WTC11 (cell line): ENCODE results near the gene NOTCH4. TPM values are rescaled to one million over a fixed set of nuclear protein-coding genes. Genes with fewer than 3 reads are reported as not detected.
A peak's percentile ranks its signal among the peaks of the same experiment; 100 is the strongest.

ENCODE experiments used
- ATAC-seq: fragments of 200-7000 bp; cut with Tn5 transposase; 2 replicates; pipeline ENCODE4 v1.10.0; 2021; ENCODE audit warnings: mild to moderate bottlenecking, moderate library complexity
- CTCF ChIA-PET: fragments of 300-600 bp; sonication (Branson Sonifier 250); formaldehyde crosslinking; loops from one replicate; lab custom pipeline; 2021; ENCODE audit warnings: antibody characterized with exemption; lab: Charles Lee
- POLR2A ChIA-PET: fragments of 350-600 bp; sonication (Branson Sonifier 250); formaldehyde crosslinking; loops from one replicate; lab custom pipeline; 2021; ENCODE audit warnings: antibody characterized with exemption; lab: Charles Lee
- DNase-seq: peaks from one replicate; pipeline ENCODE4 v3.0.0; 2021; ENCODE audit warnings: low spot score
- H3K27ac Mint-ChIP-seq: 2 replicates; pipeline ENCODE4 v1.8.0; 2021; ENCODE audit warnings: mixed read lengths
- H3K27me3 Mint-ChIP-seq: 2 replicates; pipeline ENCODE4 v1.8.0; 2021; ENCODE audit warnings: low read depth, mild to moderate bottlenecking, moderate library complexity, mixed read lengths
- H3K36me3 Mint-ChIP-seq: 2 replicates; pipeline ENCODE4 v1.8.0; 2021; ENCODE audit warnings: mixed read lengths
- H3K4me1 Mint-ChIP-seq: 2 replicates; pipeline ENCODE4 v1.8.0; 2022; ENCODE audit warnings: mixed read lengths
- H3K4me3 Mint-ChIP-seq: 2 replicates; pipeline ENCODE4 v1.8.0; 2021; ENCODE audit warnings: mild to moderate bottlenecking, moderate library complexity, mixed read lengths
- H3K9me3 Mint-ChIP-seq: 2 replicates; pipeline ENCODE4 v1.8.0; 2021; ENCODE audit warnings: mixed read lengths
- MYBL2 ChIP-seq: sonication (generic); formaldehyde crosslinking; IDR thresholded peaks from 2 replicates; pipeline ENCODE4 v1.8.1; 2023; ENCODE audit warnings: mild to moderate bottlenecking, moderate library complexity, missing genetic modification reagents
- ZNF232 ChIP-seq: sonication (generic); formaldehyde crosslinking; IDR thresholded peaks from 2 replicates; pipeline ENCODE4 v1.8.0; 2022; ENCODE audit warnings: mild to moderate bottlenecking, missing genetic modification reagents
- total RNA-seq: library from RNA; stranded (reverse); gene quantifications from 3 replicates; pipeline ENCODE4 v1.2.3, GENCODE V29; 2021
- TF ChIP-seq, protein P1 (sequence below): sonication (generic); formaldehyde crosslinking; IDR thresholded peaks from 2 replicates; pipeline ENCODE4 v1.8.0; 2023; ENCODE audit warnings: missing genetic modification reagents, mild to moderate bottlenecking, borderline replicate concordance
- TF ChIP-seq, protein P2 (sequence below): sonication (generic); formaldehyde crosslinking; IDR thresholded peaks from 2 replicates; pipeline ENCODE4 v1.8.0; 2022; ENCODE audit warnings: mild to moderate bottlenecking, missing genetic modification reagents
- TF ChIP-seq, protein P3 (sequence below): fragments of 250-450 bp; sonication (Bioruptor Pico); IDR thresholded peaks from 2 replicates; pipeline ENCODE4 v1.9.0; 2021; ENCODE audit warnings: mild to moderate bottlenecking
- TF ChIP-seq, protein P4 (sequence below): fragments of 200-600 bp; IDR thresholded peaks from 2 replicates; pipeline ENCODE4 v1.8.0; 2022; ENCODE audit warnings: antibody characterized with exemption

Gene NOTCH4
- total RNA-seq, 1 experiment from 2014 or later: 2.6 TPM

DNA sequence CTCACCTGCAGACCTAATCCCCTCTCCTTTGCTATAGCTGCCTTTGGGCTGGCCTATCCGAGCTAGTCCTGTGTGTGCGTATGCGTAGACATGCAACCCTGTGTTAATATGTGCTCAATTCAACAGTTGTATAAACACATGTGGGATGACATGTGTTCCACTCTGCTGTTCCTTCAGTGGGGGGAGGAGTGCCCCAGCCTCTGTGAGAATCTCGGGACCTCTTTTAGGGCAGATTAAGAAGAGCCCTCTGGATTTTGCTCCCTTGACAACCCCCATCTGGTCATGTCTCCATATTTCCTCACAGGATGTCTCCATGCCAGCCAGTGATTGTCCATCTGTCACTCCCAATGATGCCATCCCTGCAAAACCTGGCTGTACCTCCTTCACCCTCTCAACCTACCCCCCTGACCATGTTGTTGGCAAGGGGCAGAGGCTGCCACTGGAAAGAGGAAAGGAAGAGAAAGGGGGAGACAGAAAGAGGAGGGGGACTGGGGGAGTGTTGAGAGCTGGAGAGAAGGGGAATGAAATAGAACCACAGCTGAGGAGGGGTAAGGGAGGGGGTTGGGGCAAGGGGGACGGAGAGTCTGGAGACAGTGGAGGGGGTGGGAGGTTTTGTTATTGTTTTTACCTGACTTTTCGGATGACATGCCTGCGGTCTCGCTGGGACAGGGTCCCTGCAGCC is 72.5 kb downstream of the NOTCH4 start:
- H3K27me3 Mint-ChIP-seq: peaks cover 59% of the 10 kb centered on the region
- H3K36me3 Mint-ChIP-seq: peaks cover 11% of the 10 kb centered on the region; the same call in 1 of the 2 replicates
- no peak overlapping the region for H3K27ac Mint-ChIP-seq
- ATAC-seq (no peak), DNase-seq (no peak)
- H3K9me3 Mint-ChIP-seq: no peaks in the 10 kb centered on the region
- TF ChIP-seq ZNF232 (CRISPR knock-in tag): no peak
- peaks cover 51% of the 10 kb centered on the region for H3K4me1 Mint-ChIP-seq
- H3K4me3 Mint-ChIP-seq: peak overlapping the region; percentile 71
- ChIA-PET CTCF (interaction anchor here (0.5 to 3.3 kb wide), 8 partner anchors 8 to 44 kb away, joined by 3 to 20 read pairs (median 4); partner anchors contain the start of genes FKBPL and PBX2), POLR2A (interaction anchor here (0.8 to 1.0 kb wide), 3 partner anchors 44 to 288 kb away, joined by 3 to 6 read pairs (median 4); no protein-coding TSS in a partner anchor)

DNA sequence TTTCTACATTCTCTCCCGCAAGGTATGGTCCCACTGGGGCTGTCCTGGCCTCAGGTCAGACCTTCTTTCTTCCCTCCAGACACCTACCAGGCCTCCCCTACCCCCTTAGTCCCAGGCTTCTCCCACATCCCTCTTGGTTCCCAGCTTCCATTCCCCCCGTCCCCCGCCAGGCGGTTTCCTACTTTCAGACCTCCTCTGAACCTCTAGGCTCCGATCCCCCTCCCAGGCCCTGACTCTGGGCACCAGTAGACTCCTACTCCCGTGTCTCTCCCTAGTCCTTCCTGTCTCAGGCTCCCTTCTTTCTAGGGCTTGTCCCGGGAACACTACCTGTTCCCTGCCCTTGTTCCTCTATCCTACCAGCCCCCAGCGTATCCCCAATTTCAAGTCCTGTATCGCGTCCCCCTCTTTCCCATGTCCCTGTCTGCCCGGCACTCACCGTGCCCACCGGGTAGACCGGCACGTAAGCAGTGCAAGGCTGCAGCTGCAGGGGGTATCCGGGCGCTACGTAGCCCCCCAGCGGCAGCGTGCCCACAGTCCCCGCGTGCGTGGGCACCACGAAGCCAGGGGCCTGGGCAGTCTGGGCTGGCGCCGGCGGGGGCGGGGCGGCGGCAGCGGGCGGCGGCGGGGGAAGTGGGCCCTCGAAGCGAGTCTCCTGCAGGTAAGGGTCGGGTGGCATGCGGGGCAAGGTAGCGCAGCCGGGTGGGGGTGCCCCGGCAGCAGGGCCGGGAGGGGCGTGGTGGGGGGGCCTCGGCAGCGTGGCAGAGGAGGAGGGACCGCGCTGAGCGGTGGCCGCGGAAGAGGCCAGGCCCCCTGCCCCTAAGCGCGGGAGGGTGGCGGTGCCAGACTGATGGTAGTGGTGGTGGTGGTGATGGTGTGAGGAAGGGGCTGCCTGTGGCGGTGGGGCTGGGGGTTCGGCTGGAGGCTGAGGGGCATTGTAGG is 73.7 kb downstream of the NOTCH4 start:
- H3K4me3 Mint-ChIP-seq: peak overlapping the region; percentile 95
- peak; percentile 68 for DNase-seq
- H3K4me1 Mint-ChIP-seq: peaks cover 57% of the 10 kb centered on the region
- ChIA-PET POLR2A (interaction anchor here (0.8 to 1.6 kb wide), 2 partner anchors 20 to 184 kb away, joined by 3 to 4 read pairs; partner anchors contain the start of gene FKBPL), CTCF (interaction anchor here (0.5 to 3.3 kb wide), 16 partner anchors 9 to 252 kb away, joined by 3 to 38 read pairs (median 6); partner anchors contain the start of genes ATF6B, EGFL8 and FKBPL)
- peak; percentile 8 for ATAC-seq
- TF ChIP-seq, protein P1, sequence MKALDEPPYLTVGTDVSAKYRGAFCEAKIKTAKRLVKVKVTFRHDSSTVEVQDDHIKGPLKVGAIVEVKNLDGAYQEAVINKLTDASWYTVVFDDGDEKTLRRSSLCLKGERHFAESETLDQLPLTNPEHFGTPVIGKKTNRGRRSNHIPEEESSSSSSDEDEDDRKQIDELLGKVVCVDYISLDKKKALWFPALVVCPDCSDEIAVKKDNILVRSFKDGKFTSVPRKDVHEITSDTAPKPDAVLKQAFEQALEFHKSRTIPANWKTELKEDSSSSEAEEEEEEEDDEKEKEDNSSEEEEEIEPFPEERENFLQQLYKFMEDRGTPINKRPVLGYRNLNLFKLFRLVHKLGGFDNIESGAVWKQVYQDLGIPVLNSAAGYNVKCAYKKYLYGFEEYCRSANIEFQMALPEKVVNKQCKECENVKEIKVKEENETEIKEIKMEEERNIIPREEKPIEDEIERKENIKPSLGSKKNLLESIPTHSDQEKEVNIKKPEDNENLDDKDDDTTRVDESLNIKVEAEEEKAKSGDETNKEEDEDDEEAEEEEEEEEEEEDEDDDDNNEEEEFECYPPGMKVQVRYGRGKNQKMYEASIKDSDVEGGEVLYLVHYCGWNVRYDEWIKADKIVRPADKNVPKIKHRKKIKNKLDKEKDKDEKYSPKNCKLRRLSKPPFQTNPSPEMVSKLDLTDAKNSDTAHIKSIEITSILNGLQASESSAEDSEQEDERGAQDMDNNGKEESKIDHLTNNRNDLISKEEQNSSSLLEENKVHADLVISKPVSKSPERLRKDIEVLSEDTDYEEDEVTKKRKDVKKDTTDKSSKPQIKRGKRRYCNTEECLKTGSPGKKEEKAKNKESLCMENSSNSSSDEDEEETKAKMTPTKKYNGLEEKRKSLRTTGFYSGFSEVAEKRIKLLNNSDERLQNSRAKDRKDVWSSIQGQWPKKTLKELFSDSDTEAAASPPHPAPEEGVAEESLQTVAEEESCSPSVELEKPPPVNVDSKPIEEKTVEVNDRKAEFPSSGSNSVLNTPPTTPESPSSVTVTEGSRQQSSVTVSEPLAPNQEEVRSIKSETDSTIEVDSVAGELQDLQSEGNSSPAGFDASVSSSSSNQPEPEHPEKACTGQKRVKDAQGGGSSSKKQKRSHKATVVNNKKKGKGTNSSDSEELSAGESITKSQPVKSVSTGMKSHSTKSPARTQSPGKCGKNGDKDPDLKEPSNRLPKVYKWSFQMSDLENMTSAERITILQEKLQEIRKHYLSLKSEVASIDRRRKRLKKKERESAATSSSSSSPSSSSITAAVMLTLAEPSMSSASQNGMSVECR (CRISPR knock-in tag): peak; percentile 51; the same call in 1 of the 2 replicates
- TF ChIP-seq, protein P2, sequence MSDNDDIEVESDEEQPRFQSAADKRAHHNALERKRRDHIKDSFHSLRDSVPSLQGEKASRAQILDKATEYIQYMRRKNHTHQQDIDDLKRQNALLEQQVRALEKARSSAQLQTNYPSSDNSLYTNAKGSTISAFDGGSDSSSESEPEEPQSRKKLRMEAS (CRISPR knock-in tag): peak; percentile 47; the same call in 1 of the 2 replicates
- TF ChIP-seq, protein P3, sequence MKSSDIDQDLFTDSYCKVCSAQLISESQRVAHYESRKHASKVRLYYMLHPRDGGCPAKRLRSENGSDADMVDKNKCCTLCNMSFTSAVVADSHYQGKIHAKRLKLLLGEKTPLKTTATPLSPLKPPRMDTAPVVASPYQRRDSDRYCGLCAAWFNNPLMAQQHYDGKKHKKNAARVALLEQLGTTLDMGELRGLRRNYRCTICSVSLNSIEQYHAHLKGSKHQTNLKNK (CRISPR knock-in tag): no peak
- peaks cover 65% of the 10 kb centered on the region for H3K27me3 Mint-ChIP-seq
- H3K9me3 Mint-ChIP-seq: no peaks in the 10 kb centered on the region
- H3K27ac Mint-ChIP-seq: no peak overlapping the region
- H3K36me3 Mint-ChIP-seq: no peaks in the 10 kb centered on the region; the same call in 1 of the 2 replicates

DNA sequence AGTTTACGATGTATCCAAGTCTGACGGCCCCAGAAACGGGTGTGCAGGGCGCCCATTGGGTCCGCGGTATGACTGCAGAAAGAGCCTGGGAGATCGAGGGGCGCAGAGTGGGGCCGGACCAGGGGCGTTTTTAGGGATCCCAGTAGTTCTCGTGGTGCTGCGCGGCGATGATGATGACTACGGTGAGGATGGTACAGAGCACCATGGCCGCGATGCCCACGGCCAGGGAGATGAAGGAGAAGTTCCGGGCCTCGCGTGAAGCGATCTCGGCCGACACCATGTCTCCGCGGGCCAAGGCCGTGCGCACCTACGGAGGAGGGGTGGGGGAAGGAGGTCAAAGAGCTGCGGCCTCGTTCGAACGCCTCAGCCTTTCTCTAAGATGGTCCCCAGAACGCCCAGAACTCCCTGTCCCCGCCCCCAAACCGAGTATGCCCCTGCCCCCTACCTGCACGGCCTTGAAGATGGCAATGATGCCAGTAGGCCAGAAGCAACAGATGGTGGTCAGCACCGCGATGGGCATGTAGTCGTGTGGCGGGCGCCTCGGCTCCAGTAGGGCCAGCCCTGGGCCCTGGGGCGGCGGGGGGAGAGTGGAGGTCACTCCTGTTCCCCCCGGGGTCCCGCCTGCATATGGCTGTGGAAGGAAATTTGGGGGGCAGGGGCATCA is 74.6 kb downstream of the NOTCH4 start:
- TF ChIP-seq MYBL2: no peak
- TF ChIP-seq, protein P4, sequence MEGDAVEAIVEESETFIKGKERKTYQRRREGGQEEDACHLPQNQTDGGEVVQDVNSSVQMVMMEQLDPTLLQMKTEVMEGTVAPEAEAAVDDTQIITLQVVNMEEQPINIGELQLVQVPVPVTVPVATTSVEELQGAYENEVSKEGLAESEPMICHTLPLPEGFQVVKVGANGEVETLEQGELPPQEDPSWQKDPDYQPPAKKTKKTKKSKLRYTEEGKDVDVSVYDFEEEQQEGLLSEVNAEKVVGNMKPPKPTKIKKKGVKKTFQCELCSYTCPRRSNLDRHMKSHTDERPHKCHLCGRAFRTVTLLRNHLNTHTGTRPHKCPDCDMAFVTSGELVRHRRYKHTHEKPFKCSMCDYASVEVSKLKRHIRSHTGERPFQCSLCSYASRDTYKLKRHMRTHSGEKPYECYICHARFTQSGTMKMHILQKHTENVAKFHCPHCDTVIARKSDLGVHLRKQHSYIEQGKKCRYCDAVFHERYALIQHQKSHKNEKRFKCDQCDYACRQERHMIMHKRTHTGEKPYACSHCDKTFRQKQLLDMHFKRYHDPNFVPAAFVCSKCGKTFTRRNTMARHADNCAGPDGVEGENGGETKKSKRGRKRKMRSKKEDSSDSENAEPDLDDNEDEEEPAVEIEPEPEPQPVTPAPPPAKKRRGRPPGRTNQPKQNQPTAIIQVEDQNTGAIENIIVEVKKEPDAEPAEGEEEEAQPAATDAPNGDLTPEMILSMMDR: peak; percentile 30; the same call in 1 of the 2 replicates
- H3K36me3 Mint-ChIP-seq: no peaks in the 10 kb centered on the region
- H3K27ac Mint-ChIP-seq: no peak overlapping the region
- ChIA-PET POLR2A (interaction anchor here (0.8 to 1.6 kb wide), 3 partner anchors 10 to 28 kb away, joined by 3 to 4 read pairs (median 3); partner anchors contain the start of gene FKBPL), CTCF (interaction anchor here (0.5 to 2.9 kb wide), 18 partner anchors 8 to 1012 kb away, joined by 3 to 38 read pairs (median 6); partner anchors contain the start of genes ATF6B, EGFL8, FKBPL and TAP2)
- no peaks in the 10 kb centered on the region for H3K9me3 Mint-ChIP-seq
- no peak for ATAC-seq
- peaks cover 65% of the 10 kb centered on the region for H3K27me3 Mint-ChIP-seq
- peak overlapping the region; percentile 95 for H3K4me3 Mint-ChIP-seq
- peaks cover 51% of the 10 kb centered on the region for H3K4me1 Mint-ChIP-seq
- DNase-seq: peak; percentile 25
